Mononuclear cell (primary cell): ENCODE measurements around the gene NCK1. TPM values are rescaled to one million over a fixed set of nuclear protein-coding genes. Genes with fewer than 3 reads are reported as not detected.

Experiments
- H3K27me3 ChIP-seq: 2 replicates; pipeline ENCODE4 v1.6.0; 2011; ENCODE audit warnings: low read length, control low read depth; ENCODE audit not compliant: insufficient read depth
- H3K4me1 ChIP-seq: 2 replicates; pipeline ENCODE4 v1.5.1; 2011; ENCODE audit warnings: mild to moderate bottlenecking, low read length, control low read depth; ENCODE audit not compliant: insufficient read depth
- H3K4me3 ChIP-seq: 2 replicates; pipeline ENCODE4 v1.5.1; 2011; ENCODE audit warnings: mild to moderate bottlenecking, low read length, moderate library complexity
- H3K9me3 ChIP-seq: 2 replicates; pipeline ENCODE4 v1.5.1; 2011; ENCODE audit warnings: low read depth, mild to moderate bottlenecking, control low read depth, low read length
- total RNA-seq: library from RNA; depleted of rRNA; stranded (reverse); fragments of >200 nt; gene quantifications from one replicate; pipeline ENCODE4 v1.2.3, GENCODE V29; 2012

NCK1 gene
- total RNA-seq, 1 donor = 72.9 TPM

- peaks cover 38% of the 10 kb centered on the region for H3K4me1 ChIP-seq
- H3K27me3 ChIP-seq = no peaks in the 10 kb centered on the region
- H3K4me3 ChIP-seq = no peak overlapping the region
- H3K9me3 ChIP-seq = peaks cover 4% of the 10 kb centered on the region
Measured at GRCh38 chr3:136938334-136938733, 76.3 kb downstream of the NCK1 start.

GRCh38 chr3:136939489-136939888 lies 77.5 kb downstream of the NCK1 start:
- peaks cover 4% of the 10 kb centered on the region for H3K9me3 ChIP-seq
- no peak overlapping the region for H3K4me3 ChIP-seq
- H3K4me1 ChIP-seq = peaks cover 33% of the 10 kb centered on the region
- H3K27me3 ChIP-seq = no peaks in the 10 kb centered on the region

DNA sequence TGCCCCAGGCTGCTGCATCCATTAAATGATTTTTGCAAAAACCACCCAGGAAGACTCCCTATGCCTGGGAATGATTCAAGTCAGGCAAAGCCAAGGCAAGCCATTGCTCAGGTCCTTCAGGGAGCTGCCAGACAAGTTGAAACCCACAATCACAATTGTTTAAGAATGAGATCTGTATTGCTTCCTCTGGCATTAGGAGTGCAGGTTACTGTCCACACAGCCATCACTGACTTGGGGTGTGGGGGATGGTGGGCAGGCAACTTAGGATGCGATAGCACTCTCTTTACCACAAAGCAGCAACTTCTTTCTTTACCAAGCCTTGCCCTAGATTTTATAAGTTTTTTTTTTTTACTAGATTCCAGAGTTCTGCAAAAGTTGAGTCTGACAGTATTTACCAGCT lies 80.8 kb downstream of the NCK1 start:
- Histone ChIP-seq H3K27me3 (no peaks in the 10 kb centered on the region), H3K4me3 (no peak overlapping the region), H3K4me1 (peaks cover 32% of the 10 kb centered on the region), H3K9me3 (no peaks in the 10 kb centered on the region)

GRCh38 chr3:136943436-136943835 lies 81.4 kb downstream of the NCK1 start:
- Histone ChIP-seq H3K4me1 (peaks cover 25% of the 10 kb centered on the region), H3K9me3 (no peaks in the 10 kb centered on the region), H3K4me3 (no peak overlapping the region), H3K27me3 (no peaks in the 10 kb centered on the region)

GRCh38 chr3:136946978-136947377 lies 85.0 kb downstream of the NCK1 start:
- peaks cover 14% of the 10 kb centered on the region for H3K4me1 ChIP-seq
- no peaks in the 10 kb centered on the region for H3K9me3 ChIP-seq
- no peaks in the 10 kb centered on the region for H3K27me3 ChIP-seq
- no peak overlapping the region for H3K4me3 ChIP-seq

DNA sequence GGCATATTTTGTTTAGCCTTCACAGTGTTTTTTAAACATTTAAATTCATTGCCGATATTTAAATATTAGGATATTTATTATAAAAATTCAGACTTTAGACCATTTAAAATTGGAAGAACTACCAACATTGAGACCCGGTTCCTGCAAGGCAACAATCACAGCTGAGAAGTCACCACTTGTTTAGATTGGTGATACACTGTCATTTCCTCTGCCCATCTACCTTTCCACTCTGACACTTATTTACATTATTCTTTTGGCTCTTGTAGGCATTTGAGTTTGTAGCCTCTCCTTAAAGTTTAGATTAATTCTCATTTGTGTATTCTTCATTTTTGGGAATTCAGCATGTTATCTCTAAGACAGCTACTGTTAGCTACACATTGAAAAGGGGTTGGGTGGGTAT lies 85.5 kb downstream of the NCK1 start:
- Histone ChIP-seq H3K4me3 (no peak overlapping the region), H3K27me3 (no peaks in the 10 kb centered on the region), H3K9me3 (no peaks in the 10 kb centered on the region), H3K4me1 (peaks cover 13% of the 10 kb centered on the region)

GRCh38 chr3:136949146-136949545 lies 87.1 kb downstream of the NCK1 start:
- Histone ChIP-seq H3K4me3 (no peak overlapping the region), H3K27me3 (no peaks in the 10 kb centered on the region), H3K4me1 (peaks cover 3% of the 10 kb centered on the region), H3K9me3 (no peaks in the 10 kb centered on the region)

DNA sequence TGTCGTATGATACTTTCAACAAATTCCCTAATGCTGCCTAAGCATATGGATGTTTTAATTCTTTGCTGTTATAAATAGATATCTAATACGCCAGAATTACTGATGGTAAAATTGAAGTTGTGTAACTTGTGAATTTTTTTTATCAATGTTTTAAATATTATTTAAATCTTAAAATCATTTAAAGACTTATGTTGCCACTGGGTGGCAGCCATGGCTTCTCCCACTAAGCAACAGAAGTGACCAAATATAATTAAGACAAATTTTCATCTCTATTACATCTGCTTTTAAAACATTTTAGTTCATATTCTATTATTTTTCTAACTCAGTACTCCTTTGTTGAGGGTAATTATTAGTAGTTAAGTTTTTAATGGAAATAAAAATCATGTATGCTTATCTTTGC lies 87.7 kb downstream of the NCK1 start:
- Histone ChIP-seq H3K4me1 (peaks cover 3% of the 10 kb centered on the region), H3K9me3 (no peaks in the 10 kb centered on the region), H3K4me3 (no peak overlapping the region), H3K27me3 (no peaks in the 10 kb centered on the region)

DNA sequence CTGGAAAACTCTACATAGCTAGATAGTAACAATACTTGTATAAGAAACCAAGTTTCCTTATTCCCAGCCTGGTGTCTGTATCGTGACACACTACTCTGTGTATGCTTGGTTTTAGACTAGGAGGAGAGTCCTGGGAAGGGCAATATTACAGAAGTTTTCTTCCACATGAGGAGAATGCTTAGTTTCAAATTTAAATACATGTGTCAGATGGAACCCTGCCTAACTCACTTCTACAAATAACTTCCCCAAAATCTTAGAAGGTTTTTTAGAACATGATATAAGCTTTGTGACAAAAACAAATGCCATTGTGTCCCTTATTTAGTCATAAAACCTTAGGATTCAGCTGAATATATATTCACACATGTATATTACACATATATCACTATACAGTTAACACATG lies 88.6 kb downstream of the NCK1 start:
- H3K4me1 ChIP-seq = peaks cover 6% of the 10 kb centered on the region
- no peaks in the 10 kb centered on the region for H3K9me3 ChIP-seq
- no peaks in the 10 kb centered on the region for H3K27me3 ChIP-seq
- H3K4me3 ChIP-seq = no peak overlapping the region

DNA sequence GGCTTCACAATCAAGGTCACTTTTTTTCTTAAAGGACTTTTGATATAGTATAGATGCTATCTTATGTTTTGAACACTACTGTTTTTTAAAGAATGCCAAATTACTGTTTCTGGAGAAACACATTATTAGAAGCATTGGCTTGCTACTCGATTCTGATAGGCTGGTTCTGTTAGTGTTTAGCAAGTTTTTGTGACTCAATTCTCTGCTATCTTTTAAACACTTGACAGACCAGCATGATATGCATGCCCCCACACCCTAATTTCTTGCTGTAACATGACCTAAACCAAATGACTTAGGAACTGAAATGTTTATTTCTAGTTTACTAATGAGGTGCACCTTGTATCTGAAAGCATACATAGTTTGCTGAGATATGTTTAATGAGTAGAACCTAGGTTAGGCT lies 90.3 kb downstream of the NCK1 start:
- peaks cover 6% of the 10 kb centered on the region for H3K4me1 ChIP-seq
- H3K9me3 ChIP-seq = no peaks in the 10 kb centered on the region
- H3K4me3 ChIP-seq = no peak overlapping the region
- no peaks in the 10 kb centered on the region for H3K27me3 ChIP-seq

DNA sequence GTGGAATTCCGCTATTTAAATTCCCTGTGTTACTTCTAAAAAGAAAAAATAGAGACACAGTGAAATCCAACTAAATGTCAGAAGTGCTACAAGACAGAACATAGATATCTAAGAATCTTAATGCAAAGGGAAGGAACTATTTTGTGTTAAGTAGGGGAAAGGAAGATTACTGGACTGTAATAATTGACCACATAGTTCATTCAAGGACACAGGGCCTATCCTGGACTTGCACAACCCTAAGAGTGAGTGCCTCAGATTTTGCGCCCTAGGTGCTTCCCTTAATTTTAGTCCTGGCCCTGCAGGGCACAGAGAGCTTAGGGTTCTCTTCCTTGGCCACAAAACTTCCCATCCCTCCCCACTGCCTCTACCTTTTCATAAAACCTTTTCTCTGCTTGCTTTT lies 92.2 kb downstream of the NCK1 start:
- Histone ChIP-seq H3K9me3 (no peaks in the 10 kb centered on the region), H3K4me1 (peaks cover 6% of the 10 kb centered on the region), H3K4me3 (no peak overlapping the region), H3K27me3 (no peaks in the 10 kb centered on the region)

- H3K4me1 ChIP-seq = peaks cover 6% of the 10 kb centered on the region
- no peaks in the 10 kb centered on the region for H3K27me3 ChIP-seq
- no peaks in the 10 kb centered on the region for H3K9me3 ChIP-seq
- no peak overlapping the region for H3K4me3 ChIP-seq
Measured at GRCh38 chr3:136954980-136955780, 93.2 kb downstream of the NCK1 start.

DNA sequence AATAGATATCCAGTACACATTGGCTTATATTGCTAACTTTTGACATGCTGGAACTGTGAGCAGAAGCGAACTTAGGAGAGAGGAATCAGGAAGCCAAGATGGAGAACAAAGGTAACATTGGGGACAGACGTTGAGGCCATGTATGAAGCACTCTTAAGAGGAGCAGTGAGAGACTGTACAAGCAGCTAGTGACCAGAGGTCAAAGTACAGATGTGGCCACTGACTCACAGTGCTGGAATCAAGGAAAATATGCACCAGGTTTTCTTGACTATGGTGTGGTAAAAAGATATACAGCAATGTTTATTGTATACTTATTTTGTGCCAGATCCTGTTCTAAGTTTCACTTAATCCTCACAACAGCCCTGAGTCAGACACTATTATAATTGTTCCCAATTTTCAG lies 93.8 kb downstream of the NCK1 start:
- Histone ChIP-seq H3K9me3 (no peaks in the 10 kb centered on the region), H3K27me3 (no peaks in the 10 kb centered on the region), H3K4me1 (peaks cover 3% of the 10 kb centered on the region), H3K4me3 (no peak overlapping the region)

DNA sequence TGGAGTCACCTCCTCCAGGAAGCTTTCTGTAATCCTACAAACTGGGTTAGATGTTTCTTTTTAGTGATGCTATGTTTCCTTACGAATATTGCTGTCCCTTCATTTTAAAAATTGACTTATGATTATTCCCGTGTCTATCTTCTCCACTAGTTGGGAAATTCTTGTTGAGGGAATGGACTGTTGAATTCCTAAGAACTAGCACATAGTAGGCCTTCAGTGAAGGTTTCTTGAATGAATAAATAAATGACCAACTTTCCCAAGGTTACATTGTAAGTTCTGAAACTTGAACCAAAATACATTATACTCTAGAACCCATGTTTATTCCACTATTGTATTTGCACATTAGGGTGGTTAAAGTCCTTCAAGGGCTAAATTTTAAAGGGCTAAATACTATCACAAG lies 95.0 kb downstream of the NCK1 start:
- Histone ChIP-seq H3K4me3 (no peak overlapping the region), H3K9me3 (no peaks in the 10 kb centered on the region), H3K27me3 (no peaks in the 10 kb centered on the region), H3K4me1 (peaks cover 3% of the 10 kb centered on the region)

DNA sequence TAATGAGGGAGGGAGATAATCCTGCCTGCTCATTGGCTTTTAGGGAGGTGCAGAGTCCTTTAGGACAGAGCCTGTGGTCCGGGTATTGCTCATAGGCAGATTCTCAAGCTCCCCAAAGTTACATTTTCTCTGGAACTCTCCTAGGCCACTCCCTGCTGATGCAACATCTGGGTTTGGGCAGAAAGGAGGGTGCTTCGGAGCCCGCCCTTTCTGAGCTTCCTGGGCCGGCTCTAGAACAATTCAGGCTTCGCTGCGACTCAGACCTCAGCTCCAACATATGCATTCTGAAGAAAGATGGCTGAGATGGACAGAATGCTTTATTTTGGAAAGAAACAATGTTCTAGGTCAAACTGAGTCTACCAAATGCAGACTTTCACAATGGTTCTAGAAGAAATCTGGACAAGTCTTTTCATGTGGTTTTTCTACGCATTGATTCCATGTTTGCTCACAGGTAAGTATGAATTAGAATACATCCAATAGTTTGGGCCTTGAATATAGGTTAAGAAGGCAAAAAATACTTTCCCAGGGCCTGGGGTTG lies 95.8 kb downstream of the NCK1 start, which contains the start of gene IL20RB:
TSS of gene IL20RB (plus strand) at position 233 of the 538 bp plus-strand sequence. CDS start at position 364, 131 bp downstream.
- H3K4me3 ChIP-seq = no peak within 1 kb of the TSS

GRCh38 chr3:136958939-136959338 lies 96.9 kb downstream of the NCK1 start:
- Histone ChIP-seq H3K4me1 (peaks cover 3% of the 10 kb centered on the region), H3K9me3 (no peaks in the 10 kb centered on the region), H3K27me3 (no peaks in the 10 kb centered on the region), H3K4me3 (no peak overlapping the region)

More for the DNA sequence above, 95.8 kb downstream of the NCK1 start, which contains the start of gene IL20RB:
- Histone ChIP-seq H3K4me1 (peaks cover 3% of the 10 kb centered on the region), H3K27me3 (no peaks in the 10 kb centered on the region), H3K9me3 (no peaks in the 10 kb centered on the region)
